Forelimb muscle (tissue), 1 donor: ENCODE data around the gene POLR2E. TPM values are rescaled to one million over a fixed set of nuclear protein-coding genes. Genes with fewer than 3 reads are reported as not detected.

Source experiments
- DNase-seq: peaks from one replicate; pipeline ENCODE4 v3.0.0-alpha.2; 2013; ENCODE audit warnings: low read depth
- polyA plus RNA-seq: library from polyadenylated mRNA; unstranded; fragments of 120-200 nt; gene quantifications from one replicate; pipeline ENCODE4 v1.2.1, GENCODE V29; 2013; ENCODE audit not compliant: insufficient read length

Gene POLR2E
- polyA plus RNA-seq, 1 donor: 109 TPM

- no peak for DNase-seq
These were observed 30.2 kb downstream of the POLR2E start for GRCh38 chr19:1064661-1065605.

- DNase-seq: no peak
These were observed 31.1 kb downstream of the POLR2E start for GRCh38 chr19:1063909-1064660.

GRCh38 chr19:1063030-1063908 is 31.9 kb downstream of the POLR2E start:
- DNase-seq: no peak

DNA sequence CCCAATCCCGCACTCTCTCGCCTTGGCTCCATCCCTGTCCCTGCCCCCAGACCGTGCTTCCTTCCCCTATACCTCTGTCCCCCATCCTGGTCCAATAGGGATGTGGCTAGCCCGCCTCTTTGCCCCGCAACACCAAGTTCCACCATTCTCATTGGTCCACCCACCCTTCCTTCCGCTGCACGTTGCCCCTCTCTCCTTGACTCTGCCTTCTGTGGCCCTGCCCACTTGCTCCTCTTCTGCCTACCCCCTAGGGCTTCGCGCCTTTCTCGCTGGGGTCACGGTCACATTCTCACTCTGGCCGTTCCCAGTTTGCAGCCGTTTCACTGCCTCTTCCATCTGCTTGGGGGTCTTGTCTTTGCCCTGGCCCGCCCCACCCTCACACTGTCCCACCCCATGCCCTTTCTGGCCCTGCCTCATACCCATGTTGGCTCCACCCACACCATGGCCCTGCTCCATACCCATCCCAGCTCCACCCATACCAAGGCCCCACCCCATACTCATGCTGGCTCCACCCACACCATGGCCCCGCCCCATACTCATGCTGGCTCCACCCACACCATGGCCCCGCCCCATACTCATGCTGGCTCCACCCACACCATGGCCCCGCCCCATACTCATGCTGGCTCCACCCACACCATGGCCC is 32.7 kb downstream of the POLR2E start:
- DNase-seq: no peak

DNA sequence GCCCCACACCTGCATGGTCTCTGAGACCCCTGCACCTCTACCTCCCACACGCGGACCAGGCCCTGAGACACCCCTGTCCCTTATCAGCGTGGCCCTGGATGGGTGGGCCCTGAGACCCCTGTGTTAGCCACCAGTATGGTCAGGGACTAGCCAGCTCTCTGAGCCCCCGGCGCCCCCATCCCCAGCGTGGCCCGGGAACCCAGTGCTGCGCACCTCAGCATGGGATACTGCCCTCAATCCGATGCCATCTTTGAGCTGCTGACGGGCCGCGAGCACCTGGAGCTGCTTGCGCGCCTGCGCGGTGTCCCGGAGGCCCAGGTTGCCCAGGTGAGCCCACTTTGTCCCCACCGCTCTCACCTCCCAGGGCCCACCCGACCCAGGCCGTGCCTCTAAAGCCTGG is 33.2 kb downstream of the POLR2E start:
- no peak for DNase-seq

DNA sequence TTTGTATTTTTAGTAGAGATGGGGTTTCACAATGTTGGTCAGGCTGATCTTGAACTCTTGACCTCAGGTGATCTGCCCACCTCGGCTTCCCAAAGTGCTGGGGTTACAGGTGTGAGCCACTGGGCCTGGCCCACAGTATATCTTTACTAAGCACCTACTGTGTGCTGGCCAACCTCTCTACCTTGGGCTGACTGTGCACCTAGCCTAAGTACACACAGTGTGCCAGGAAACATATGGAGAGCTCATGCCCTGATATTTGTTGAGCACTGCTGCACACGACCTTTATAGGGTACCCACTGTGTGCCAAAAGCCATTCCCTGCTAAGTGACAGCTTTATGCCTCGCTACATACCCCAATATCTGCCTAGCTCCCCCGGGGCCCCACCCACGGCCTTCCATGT is 34.5 kb downstream of the POLR2E start:
- no peak for DNase-seq

- DNase-seq: no peak
These were observed 37.1 kb downstream of the POLR2E start for GRCh38 chr19:1058112-1058511.

DNA sequence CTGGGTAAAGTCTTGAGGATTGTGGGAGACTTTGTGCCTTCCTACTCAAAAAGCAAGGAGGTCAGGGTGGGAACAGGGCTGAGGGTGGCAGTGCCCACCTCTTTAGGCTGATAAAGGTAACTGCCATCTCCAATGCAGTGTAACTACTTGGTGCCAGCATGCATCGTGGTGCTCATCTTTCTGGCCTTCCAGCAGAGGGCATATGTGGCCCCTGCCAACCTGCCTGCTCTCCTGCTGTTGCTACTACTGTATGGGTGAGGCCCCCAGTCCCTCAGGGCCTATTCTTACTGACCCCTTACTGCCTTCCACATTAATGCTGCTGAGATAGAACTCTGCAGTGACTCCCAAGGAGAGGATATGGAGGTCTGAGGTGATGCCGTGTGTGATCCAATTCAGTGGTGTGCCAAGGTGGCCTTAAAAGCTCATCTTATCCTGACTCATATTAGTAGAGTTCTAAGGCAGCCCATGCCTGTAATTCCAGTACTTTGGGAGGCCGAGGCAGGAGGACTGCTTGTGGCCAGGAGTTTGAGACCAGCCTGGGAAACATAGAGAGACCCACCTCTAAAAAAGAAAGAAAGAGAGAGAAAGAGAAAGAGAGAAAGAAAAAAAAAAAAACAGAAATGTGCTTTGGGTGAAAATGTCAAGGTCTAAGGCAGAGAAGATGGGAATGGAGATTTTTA is 37.9 kb downstream of the POLR2E start:
- no peak for DNase-seq

DNA sequence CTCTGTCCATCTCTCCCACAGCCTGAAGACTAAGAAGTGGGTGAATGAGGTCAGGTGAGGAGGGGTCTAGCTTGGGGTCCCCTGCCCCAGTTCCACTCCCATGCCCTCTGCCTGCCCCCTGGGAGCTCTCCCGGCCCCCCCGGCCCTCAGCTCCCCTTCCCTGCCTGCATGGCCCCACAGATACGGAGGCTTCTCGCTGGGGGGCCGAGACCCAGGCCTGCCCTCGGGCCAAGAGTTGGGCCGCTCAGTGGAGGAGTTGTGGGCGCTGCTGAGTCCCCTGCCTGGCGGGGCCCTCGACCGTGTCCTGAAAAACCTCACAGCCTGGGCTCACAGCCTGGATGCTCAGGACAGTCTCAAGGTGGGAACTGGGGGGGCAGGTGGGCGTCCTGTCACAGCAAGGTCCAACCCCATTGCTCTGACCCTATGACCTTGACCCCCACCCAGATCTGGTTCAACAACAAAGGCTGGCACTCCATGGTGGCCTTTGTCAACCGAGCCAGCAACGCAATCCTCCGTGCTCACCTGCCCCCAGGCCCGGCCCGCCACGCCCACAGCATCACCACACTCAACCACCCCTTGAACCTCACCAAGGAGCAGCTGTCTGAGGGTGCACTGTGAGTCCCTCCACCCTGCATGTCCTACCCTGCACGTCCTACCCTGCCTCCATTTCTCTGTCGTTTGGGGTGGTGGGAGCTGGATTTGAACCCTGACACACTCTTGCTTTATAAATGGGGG is 39.1 kb downstream of the POLR2E start:
- DNase-seq: no peak

GRCh38 chr19:1055028-1055425 is 40.1 kb downstream of the POLR2E start:
- no peak for DNase-seq

DNA sequence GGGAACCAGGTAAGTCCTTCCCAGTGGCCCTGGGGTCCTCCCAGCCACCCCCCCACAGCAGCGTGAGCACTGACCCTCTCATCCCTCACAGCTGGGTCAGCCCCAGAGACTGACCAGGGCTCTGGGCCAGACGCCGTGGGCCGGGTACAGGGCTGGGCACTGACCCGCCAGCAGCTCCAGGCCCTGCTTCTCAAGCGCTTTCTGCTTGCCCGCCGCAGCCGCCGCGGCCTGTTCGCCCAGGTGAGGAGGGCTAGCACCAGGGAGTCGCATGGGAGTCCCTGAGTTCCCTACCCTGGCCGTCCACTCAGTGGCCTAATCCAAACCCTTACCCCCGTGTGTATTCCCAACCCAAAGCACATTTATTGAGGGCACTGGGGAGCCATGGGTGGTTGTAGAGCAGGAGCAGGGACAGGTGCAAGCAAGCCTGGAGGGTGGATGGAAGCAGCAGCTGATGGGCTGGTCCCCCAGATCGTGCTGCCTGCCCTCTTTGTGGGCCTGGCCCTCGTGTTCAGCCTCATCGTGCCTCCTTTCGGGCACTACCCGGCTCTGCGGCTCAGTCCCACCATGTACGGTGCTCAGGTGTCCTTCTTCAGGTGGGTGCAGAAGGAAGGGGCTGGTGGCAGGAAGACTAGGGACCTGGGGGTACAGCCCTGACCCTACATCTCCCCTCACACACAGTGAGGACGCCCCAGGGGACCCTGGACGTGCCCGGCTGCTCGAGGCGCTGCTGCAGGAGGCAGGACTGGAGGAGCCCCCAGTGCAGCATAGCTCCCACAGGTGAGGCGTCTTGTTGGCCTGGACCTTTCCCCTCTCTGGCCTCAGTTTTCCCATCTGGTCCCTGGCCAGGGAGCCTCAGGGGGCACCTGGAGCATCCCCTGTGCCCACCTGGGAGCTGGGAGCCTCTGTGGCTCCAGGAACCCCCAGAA is 40.8 kb downstream of the POLR2E start:
- DNase-seq: no peak

DNA sequence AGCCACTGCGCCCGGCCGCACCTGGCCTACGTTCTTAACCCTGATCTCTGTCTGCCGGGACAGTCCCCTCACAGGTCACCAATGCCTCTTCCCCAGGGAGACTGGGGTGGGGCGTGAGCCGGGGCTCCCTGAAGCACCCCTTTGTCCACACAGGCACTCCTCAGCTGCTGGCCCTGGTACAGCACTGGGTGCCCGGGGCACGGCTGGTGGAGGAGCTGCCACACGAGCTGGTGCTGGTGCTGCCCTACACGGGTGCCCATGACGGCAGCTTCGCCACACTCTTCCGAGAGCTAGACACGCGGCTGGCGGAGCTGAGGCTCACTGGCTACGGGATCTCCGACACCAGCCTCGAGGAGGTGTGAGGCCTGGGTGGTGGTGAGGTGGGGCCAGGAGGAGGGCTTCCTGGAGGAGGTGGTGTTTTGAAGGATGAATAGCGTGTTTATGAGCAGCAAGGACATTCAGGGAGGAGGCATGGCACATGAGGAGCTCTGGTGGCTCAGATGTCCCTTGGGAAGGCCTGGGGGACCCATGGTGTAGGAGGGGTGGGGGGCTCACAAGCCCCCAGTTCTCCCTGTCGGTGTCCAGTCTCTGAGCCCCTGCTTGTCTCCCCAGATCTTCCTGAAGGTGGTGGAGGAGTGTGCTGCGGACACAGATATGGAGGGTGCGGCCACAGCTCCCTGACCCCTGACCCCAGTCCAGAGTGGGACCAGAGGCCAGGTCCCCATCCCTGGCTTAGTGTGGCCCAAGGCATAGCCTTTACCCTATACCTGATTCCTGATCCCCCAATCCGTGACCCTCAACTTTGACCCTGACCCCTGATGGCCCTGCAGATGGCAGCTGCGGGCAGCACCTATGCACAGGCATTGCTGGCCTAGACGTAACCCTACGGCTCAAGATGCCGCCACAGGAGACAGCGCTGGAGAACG is 41.7 kb downstream of the POLR2E start:
- DNase-seq: no peak

GRCh38 chr19:1052349-1052975 is 42.7 kb downstream of the POLR2E start:
- DNase-seq: no peak

DNA sequence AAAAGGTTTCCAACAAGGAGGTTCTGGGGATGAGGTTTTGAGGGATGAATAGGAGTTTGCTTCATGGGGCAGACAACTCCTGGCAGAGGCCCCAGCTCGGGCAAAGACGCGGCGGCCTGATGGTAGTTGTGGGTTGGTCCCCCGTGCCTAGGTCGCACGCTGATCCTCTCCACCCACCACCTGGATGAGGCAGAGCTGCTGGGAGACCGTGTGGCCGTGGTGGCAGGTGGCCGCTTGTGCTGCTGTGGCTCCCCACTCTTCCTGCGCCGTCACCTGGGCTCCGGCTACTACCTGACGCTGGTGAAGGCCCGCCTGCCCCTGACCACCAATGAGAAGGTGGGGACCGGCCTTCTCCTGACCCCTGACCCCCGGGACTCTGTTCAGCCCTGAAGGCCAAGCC is 43.4 kb downstream of the POLR2E start:
- DNase-seq: no peak

GRCh38 chr19:1050989-1051788 is 44.0 kb downstream of the POLR2E start:
- no peak for DNase-seq

GRCh38 chr19:1049800-1050199 is 45.4 kb downstream of the POLR2E start:
- no peak for DNase-seq

DNA sequence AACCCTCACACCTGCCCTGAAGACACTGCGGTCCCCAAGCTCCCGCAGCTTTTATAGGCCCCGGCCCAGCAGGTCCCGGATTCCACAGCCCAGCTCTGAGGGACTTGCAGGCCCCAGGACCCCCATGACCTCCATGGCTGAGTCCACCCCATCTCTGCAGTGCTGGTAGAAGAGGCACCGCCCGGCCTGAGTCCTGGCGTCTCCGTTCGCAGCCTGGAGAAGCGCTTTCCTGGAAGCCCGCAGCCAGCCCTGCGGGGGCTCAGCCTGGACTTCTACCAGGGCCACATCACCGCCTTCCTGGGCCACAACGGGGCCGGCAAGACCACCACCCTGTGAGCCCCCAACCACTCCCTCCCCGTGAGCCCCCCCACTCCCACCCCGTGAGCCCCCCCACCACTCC is 46.1 kb downstream of the POLR2E start:
- no peak for DNase-seq
